Stimulated activated CD4-positive, alpha-beta T cell treated with anti-CD3 and anti-CD28 coated beads, TNF-alpha, amount 100 ng/mL, for 4 hours (primary cell): ENCODE data around the gene CEACAM1.
"Not testable (repeated sequence)": the region's sequence is repeated elsewhere in the genome, so short reads cannot be mapped to it uniquely, and the experiment has no call there.

Source experiments
- DNase-seq, 3 experiments: peaks; one replicate each; pipeline ENCODE4 v3.0.0-alpha.2; 2020; ENCODE audit warnings: low read depth in 3 of 3

CEACAM1 gene

GRCh38 chr19:42475366-42475765 lies 52.9 kb downstream of the CEACAM1 start:
- no peak for DNase-seq

- no peak for DNase-seq
Observed at GRCh38 chr19:42474743-42475142, 53.5 kb downstream of the CEACAM1 start.

DNA sequence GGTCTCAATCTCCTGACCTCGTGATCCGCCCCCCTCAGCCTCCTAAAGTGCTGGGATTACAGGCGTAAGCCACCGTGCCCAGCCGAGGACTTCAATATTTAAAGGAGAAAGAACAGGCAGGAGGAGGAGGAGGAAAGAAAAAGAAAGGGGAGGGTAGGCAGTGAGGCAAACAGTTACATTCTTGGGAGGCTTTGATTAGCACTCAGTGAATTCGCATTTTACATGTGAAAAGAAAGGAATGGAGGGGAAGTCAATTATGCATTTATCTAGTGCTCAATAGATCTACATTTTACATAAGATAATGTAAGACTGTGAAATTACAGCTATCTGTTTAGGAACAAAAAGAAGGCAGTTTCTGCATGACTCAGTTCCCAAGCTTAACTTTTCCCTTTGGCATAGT lies 54.6 kb downstream of the CEACAM1 start:
- no peak for DNase-seq

DNA sequence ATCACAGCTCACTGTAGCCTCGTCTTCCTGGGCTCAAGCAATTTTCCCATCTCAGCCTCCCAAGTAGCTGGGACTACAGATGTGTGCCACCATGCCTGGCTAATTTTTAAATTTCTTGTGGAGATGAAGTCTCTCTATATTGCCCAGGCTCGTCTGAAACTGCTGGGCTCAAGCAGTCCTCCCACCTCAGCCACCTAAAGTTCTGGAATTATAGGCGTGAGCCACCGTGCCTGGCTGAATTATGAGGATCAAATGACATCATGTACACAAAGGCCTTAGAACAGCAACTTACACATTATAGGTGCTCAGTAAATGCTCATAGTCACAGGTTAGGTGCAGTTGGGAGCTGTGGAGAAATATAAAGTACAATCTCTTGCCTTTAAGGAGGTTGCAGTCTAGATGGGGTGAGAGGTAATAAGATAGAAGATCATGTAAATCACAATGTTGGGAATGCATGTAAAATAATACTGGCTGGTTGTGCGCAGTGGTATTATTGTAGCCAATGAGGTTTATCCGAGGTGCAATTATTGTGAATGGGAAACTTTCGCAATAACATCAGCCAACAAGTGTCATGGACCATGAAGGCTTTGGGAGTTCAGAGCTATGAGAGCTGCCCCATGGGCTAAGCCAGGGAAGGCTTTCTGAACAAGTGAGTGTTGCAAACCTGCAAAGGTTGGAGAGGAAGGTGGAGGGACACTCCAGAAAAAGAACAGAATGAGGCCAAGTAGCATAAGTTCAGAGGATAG lies 55.7 kb downstream of the CEACAM1 start:
- no peak for DNase-seq

DNA sequence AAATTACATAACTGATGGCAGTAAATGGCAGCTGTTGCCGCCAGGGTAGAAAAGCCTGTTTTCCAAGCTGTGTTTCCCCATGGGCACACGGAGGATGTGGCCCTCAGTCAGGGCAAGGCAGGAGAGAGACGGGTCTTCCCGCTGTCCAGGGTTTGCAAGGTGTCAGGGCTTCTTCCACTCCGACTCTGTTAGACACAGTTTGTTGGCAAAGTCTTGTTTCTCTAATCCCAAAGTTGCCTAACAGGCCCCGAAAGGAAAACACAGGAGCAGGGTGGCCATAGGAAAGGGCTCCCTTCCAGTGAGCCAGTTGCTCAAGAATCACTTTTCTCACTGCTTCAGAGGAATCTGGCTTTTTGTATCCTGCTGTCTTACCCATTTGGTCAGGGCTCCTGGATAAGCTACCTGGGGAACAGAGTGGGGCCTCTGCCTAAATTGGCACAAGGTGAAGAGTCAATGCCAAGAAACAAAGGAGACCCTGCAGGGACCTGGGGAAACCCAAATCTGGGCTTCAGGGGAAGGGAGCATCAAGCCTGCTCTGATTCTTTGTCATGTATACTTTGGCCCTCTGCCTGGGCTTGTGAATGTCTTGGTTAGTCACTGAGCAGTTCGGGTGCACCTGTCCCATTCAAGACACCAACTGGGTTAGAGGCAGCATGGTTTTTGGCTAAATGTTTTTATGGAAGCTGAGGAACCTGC lies 56.6 kb downstream of the CEACAM1 start:
- no peak for DNase-seq

DNA sequence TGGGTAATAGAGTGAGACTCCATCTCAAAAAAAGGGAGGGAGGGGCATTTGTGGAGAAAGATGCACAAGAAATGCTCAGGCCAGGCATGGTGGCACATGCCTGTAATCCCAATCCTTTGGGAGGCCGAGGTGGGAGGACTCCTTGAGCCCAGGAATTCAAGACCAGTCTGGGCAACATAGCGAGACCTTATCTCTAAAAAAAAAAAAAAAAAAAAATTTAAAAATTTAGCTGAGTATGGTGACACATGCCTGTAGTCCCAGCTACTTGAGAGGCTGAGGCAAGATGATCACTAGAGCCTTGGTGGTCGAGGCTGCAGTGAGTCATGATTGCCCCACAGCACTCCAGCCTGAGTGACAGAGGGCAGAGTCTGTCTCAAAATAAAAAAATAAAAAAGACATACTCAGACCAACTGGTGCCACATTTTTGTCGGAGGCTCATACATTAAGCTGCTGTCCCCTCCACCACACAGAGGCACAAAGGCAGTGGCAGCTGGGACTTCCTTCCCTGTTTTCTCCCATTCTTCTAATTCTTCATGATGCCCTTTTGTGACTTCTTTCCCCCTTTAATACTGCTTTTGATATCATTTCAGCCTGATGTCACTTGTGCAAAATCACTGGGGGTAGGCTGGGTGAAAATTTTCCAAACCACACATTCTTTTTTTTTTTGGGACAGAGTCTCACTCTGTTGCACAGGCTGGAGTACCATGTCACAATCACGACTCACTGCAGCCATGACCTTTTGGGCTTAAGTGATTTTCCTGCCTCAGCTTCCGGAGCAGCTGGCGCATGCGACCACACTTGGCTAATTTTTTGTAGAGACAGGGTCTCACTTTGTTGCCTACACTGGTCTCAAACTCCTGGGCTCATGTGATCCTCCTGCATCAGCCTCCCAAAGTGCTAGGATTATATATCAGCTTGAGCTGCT lies 58.7 kb downstream of the CEACAM1 start:
- no peak for DNase-seq

DNA sequence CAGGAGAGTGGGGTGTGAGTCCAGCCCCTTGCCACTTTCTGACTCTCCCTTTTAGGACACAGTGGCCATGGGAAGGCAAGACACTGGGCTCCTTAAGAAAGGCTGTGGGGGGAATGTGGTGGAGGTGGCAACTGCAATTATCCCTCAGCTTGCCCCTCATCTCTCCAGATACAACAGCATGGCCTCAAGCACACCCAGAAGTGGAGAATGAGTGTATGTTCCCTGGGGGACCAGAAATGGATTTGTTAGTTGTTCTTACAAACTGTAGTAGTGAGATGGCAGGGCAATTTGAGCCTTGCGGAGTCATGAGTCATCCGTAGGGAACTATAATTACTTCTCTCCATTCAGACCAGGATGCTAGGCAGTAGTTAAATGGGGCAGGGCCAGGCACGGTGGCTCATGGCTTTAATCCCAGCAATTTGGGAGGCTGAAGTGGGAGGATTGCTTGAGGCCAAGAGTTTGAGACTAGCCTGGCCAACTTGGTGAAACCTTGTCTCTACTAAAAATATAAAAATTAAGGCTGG lies 59.9 kb downstream of the CEACAM1 start:
- no peak for DNase-seq

GRCh38 chr19:42467183-42467760 lies 61.0 kb downstream of the CEACAM1 start:
- DNase-seq, result no peak

GRCh38 chr19:42466521-42467182 lies 61.6 kb downstream of the CEACAM1 start:
- no peak for DNase-seq

- DNase-seq, result no peak
Observed at GRCh38 chr19:42465827-42466280, 62.4 kb downstream of the CEACAM1 start.

DNA sequence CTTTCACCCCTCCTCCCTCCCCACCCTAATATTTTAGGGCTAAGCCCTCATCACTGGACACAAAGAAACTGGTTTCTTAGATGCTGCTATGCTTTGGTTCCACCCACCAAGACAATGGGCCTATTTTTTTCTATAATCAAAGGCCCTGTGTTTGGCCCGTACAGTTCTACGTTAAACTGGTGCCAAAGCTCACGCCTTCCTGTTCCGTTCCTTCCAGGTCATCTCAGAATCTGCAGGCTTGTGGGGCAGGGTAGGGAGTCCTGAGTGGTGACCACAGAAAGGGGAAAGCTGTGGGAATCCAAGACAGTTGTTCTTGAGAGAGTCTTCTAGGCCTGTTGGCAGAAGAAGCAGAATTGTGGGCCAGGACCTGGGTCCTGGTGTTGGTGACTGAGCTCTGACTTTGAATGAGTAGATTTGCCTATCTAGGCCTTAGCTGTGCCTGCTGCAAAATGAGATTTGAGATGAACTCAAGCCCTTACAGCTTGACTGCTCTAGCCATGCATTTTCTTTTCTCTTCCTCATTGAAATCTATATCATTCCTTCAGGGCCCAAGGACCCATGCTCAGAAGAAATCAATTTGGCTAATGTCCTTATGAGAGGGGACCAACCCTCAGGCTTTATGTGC lies 66.5 kb downstream of the CEACAM1 start:
- no peak for DNase-seq

DNA sequence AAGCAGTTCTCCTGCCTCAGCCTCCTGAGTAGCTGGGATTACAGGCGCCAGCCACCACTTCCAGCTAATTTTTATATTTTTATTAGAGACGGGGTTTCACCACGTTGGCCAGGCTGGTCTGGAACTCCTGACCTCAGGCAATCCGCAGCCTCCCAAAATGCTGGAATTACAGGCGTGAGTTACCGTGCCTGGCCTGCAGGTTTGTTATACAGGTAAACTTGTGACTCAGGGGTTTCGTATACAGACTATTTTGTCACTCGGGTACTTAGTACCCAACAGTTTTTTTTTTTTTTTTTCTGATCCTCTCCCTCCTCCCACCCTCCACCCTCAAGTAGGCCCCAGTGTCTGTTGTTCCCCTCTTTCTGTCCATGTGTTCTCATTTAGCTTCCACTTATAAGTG lies 67.0 kb downstream of the CEACAM1 start:
- not testable (repeated sequence) for DNase-seq

- no peak for DNase-seq
Observed at GRCh38 chr19:42459926-42460325, 68.4 kb downstream of the CEACAM1 start.
